NCI-H1092 (cell line): Measurements from ENCODE around the gene PIGK.

ENCODE experiments used
- DNase-seq: peaks from one replicate; lab custom pipeline; 2025; lab: John Stamatoyannopoulos, UW

Gene PIGK

DNA sequence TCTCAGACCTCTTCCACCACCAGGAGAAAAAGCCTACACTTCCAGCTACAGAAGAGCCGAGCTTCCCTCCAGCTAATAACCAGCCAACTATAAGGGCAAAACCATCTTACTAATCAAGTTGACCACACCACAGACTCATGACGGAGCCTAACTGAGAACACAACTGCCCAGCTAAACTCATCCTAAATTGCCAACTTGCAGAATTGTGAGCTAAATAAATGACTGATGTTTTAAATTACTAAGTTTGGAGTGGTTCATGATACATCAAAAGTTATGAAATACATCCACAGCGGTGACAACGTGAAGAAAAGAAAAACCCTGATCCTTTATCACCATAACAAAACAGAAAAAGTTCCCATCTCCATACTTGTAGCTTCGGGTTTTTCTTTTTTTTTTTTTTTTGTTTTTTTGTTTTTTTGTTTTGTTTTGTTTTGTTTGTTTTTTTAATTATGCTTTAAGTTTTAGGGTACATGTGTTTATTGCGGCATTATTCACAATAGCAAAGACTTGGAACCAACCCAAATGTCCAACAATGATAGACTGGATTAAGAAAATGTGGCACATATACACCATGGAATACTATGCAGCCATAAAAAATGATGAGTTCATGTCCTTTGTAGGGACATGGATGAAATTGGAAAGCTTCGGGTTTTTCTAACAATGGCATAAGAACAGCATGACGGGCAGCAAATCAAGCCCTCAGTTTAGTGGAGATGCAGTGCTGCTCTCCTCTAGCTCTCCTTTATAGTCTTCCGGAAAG, 122.6 kb downstream of the PIGK start:
- no peak for DNase-seq

DNA sequence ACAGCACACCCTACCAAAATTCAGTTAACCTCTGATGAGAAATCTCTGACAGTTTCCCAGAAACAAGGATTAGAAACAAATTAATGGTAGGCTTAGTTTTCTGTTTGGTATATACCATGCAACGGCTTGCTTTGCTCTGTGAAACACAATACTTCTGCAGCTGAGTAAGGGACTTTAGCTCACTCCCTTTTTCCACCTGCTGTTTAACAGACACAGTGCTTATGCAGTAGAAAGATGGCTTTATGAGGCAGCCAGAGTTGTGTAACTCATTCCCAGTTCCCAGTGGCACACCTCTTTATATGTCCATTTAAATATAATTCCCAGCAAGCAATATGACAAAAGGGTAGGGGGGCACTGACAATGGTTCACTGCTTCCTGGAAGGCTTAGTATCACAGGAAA, 124.0 kb downstream of the PIGK start:
- DNase-seq, result peak; percentile 2

DNA sequence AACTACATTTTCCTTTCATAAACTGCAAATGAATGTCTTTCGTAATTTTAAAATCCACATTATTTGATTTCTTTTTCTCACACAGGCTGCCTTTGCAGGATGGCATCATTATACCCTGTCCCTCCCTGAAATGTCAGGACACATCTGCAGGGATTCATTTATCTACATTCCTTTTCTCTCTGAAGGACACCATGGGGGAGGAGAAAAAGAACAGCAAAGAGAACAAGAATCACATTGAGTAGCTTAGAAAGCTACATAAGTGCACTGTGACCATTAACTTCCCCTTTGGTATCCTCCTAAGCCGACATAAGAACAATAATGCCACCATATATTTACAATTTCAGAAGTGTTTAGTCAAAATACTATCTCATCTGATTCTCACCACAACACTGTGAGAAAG, 129.5 kb downstream of the PIGK start:
- no peak for DNase-seq

DNA sequence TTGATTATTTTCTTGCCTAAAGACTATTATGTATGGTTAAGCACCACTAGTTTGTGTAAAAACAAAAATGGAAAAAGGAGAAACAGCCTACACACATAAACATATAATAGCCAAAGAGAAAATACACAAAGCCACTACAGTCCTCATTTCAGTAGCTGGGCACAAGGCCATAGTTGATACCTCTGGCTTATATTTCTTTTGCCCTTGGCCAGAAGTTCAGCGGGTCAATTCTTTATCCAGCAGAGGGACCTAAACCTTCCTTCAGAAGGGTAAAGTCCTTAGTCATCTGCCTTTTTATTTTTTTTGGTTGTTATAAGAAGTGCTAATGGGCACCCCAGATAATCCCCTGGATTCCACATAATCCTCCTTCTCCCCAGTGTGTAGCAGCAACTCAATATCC, 134.1 kb downstream of the PIGK start:
- DNase-seq, result no peak

DNA sequence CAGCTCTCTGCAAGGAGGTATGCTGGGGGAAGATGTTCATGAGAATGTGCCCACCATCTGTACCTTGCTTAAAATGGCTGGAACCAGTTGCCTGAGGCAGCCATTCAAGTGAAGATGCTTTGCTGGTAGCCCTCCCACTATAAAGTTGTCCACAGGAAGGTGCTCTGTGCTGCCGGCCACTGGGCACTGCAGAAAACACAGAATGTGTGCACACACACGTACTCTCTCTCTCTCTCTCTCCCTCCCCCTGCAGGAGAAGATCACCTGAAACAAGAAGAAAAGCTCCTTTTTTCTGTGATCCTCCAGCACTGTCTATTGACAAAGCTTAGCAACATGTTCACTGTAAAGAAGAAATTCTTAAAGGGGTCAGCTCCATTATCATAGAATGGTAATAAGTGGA, 134.8 kb downstream of the PIGK start:
- DNase-seq, result no peak

DNA sequence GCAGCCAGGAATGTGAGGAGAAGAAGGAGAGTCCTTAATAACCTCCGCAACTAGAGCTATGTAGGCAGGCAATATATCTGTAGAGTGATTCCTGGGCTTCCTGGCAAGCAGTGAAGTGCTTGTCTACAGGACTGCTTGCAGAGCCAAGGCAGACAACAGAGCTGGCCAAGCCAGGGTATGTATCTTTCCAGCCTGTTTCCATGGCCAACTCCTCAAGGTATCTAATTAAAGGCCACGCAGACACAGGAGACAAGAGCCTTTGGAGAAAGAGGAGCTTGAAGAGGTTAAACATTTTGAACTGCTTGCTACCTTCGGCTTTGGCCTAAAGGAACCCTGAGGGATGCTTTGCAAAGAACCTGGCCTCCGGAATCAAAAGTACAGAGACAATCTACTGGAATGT, 137.4 kb downstream of the PIGK start:
- DNase-seq, result no peak

DNA sequence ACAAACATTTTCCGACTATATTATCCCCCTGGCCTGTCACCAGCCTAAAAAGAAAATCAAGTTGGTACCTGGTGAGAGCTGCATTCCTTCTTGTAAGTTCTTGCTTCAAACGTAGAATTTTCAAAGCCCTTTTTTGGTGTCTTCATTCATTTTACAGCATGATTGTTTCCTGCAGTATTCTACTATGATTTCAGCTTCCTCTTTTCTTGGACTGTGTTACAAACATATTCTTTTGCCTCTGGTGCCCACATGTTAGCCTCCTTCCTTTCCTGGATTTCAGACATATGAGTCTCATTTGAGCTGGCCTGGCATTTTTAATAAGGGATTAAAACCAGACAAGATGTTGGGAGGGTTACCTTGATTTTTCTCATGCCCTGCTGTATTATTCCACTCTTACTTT, 142.5 kb downstream of the PIGK start:
- no peak for DNase-seq

DNA sequence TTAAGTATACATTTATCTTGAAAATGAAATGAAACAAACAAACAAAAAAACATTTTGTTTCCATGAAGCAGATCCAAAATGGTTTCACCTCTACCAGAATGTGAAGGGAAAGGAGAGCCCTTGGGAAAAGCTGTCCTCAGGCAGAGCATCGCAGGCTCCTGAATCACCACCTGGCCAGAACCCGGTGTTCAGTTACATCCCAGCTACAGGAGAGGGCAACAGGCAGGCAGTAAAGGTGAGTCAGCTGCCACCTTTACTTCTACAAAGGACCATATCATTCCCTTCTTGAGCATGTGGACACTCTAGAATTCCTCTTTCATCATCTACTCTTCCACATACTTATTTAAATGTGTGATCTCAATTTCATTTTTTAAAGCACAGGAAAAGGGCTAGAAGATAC, 151.2 kb downstream of the PIGK start:
- DNase-seq, result peak; percentile 18

DNA sequence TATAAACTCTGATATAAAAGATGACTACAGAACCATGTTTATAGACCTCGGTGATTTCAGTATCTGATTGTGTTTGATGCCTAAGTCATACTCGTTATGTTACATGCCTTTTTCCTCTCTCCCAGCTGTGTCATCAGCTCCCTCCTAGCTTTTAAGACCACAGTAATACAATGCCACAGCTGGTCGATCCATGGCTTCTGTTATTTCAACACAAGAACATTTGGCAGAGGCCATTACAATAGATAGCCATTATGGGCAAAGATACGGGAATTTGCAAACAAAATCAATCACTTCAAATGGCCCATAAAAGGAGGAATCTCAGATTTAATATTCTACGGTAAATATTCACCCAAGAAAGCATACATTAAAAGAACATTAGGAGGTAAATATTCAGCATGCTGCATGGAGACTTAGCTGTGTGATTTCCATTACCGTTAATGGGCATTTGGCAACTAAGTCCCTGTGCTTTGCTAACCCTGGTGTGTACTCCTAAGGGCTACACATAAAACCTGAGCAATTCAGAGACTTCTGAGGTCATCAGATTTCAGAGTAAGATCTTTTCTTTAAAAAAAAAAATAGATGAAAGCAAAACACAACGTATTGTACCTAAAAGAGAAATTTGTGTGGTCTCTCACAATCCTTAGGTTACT, 153.4 kb downstream of the PIGK start:
- peak; percentile 84 for DNase-seq

DNA sequence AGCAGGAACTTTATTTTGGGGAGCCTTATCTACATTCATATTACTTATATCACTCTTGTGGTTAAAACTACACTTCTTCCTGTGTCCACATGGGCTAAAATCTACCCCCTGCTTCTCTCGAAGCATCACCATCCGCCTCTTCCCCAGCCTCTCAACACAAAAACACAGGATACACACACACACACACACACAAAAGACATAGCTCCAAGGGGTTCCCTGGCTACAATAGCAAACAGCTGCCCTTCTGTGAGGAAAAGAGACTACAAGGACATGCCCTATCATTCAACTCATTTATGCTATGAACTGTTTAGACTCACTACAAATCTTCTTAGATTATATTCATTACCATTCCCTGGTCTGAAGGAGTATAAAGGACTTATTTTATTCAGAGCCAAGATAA, 155.0 kb downstream of the PIGK start:
- no peak for DNase-seq

DNA sequence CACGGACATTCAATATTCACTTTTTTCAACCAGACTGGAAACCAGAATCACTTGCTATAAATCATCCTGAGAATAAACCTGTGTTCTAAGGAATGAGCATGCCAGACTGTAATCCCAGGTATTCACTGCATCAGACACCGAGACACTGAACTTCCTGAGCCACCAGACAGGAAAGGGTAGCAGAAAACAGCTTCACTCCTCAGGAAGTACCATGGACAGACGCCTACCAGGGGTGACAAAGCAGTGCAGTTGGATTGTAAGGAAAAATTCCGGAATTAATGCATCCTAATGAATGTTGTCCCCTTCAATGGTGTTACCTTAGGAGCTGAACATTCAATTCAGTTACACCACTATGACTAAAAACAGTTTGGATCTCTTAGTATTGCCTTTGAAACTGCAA, 156.1 kb downstream of the PIGK start:
- DNase-seq, result no peak

DNA sequence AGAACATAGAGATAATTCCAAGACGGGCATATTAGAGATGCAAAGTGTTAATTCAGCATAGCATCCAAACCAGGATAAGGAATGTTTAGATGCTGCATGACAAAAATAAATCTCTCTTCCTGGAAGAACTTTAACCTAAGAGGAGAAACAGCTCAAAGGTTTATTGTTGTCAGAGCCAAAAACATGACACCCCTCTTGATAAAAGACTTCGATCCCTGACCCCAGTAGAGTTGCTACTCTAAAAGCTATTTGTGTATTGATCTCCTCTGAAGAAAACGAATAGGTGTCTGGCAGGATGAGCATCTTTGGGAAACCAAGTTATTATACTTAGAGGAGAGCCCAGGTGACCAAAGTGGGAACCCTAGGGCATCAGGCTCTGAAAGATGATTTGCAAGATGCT, 158.1 kb downstream of the PIGK start:
- DNase-seq, result no peak

DNA sequence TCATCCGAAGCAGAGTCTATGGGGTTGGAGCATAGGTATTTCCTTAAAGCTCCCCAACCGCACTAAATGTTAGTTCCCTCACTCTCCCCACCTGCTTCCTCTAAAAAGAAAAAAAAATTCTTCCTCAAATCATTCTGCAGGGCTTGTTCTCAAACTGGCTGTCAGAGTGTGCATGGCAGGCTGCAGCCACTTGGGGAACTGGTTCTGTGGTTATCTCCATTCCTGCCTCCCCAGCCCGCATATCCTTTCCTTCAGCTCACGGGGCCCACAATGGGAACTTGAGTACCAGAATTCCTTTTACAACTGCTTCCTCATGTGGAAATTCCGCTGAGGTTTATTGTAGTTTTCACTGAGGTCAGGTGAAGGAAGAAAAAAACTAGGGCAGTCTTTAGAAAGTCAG, 159.2 kb downstream of the PIGK start:
- DNase-seq, result no peak

DNA sequence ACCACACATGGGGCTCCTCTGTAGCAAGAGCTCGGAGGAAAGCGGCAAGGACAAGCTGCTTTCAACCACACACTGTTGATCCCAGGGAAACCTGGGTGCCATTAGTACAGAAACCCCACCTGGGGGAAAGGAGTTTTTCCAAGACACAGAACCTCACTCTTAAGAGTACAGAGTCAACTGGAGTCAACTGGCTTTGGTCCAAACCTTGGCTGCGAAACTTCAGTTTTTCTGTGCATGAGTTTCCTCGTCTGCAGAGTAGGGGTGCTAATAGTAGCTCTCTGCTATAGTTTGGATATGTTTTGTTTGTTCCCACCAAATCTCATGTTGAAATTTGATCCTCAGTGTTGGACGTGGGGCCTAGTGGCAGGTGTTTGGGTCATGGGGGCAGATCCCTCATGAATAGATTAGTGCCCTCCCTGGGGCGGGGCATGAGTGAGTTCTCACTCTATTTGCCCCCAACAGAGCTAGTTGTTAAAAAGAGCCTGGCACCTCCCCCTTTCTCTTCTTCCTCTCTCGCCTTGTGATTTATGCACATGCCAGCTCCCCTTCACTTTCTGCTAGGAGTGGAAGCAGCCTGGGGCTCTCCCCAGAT, 161.1 kb downstream of the PIGK start:
- no peak for DNase-seq

DNA sequence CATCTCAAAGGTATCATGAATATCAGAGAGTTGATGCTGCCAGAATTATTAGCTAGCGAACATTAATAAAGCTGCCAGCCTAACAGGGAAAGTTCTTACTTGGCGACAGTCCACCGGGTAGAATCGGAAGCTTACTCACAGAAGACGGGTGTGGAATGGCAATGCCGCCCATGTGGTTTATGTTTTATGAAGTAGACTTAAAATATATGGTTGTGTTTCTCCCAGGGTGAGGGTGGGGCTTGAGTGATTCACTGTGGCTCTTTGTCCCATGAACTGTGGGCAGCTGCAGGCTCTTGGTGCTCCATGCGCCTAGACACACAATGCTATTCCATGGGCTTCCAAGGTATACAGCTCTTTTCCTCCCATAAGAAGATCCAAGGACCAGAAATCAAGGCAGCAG, 162.7 kb downstream of the PIGK start:
- no peak for DNase-seq

DNA sequence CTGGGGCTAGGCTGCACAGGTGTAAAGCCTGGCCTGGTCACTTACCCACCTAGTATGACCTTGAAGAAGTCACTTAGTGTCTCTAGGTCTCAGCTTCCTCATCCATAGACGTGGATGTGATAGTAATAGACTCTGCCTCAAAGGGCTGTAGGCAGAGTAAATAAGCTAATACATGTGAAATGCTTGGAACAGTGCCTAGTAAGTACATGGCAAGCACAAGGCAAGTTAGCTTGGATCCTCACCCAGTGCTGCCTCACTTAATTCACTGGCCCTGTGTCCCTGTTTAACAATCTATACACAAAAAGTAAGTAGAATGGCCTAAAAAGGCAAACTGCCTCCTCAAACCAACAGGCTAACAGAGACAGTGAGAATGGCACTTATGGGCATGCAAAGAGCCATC, 167.8 kb downstream of the PIGK start:
- no peak for DNase-seq

DNA sequence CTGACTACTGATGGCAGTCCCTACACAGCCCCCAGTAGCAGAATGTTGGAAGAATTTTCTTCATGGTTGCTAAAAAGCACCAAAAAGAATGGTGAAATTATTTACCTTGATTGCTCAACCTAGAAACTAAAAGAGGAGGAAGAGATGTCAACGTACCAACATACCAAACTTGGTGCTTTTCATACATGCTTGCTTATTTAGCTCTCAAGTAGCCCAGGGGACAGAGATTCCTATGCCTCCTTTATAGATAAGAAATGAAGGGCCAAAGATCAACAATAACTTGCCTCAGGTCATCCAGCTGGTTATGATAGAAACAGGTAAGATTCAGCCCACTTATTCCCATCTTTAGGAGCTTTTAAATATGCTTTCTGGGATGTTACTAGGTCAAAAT, 170.6 kb downstream of the PIGK start:
- DNase-seq, result no peak

DNA sequence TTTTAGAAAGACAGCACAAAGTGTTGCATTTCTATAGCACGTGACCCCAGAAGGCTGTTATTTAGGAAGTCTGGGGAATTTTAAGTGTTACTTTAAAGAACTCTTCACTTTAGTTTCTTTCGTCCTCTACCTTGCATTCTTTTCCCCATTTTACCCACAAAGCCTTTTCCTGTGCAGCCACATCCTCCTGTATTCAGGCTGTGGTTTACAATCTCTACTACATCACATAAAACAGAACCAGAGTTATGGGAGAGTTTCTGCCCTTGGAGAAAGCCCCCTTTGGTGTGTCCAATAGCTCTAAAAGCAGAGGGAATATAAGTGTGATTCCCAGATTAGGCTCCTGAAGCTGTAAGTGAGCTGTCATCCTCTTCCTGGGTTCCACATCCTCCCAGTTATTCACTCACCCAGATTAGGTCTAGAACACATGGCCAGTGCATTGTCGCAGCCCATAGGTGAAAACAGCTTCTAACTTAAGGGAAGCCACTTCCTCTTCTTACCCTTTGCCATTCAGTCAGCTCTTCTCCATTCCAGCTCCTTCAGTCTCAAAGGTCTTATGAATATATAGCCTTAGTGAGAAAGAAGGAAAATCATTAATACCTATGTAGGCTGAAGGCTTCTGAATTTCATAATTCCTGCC, 171.1 kb downstream of the PIGK start:
- no peak for DNase-seq

DNA sequence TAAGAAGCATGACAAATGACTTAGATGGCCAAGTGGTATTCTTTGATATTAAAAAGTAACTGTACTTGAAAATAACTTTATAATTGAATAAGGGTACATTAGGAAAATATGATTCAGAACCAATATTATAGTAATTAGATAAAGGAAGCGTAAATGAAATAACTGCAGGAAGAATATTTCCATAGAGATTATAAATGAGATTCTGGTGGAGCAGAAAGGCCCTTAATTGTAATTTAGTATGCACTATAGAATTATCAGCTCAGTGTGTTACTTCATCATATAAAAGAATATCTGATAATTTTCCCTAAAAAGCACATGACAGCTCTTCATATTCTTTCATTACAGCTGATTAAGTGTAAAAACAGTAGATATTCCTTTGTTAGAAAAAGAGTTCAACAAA, 171.7 kb downstream of the PIGK start:
- no peak for DNase-seq

DNA sequence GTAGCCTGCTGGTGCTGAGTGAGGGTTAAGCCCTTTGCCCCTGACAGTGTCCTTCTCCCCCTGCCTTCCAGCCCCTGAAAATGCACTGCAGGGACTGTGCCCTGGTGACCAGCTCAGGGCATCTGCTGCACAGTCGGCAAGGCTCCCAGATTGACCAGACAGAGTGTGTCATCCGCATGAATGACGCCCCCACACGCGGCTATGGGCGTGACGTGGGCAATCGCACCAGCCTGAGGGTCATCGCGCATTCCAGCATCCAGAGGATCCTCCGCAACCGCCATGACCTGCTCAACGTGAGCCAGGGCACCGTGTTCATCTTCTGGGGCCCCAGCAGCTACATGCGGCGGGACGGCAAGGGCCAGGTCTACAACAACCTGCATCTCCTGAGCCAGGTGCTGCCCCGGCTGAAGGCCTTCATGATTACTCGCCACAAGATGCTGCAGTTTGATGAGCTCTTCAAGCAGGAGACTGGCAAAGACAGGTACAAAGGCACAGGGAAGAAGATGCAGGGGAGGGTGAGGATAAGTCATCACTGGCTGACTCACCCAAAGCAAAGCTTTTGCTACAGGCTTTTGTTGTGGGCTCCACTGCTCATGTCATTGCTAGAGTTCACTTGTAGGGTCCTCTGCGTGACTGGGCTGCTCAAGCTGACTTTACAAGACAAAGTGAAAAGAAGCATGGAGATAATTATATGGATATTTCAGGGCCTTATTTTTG, 174.9 kb downstream of the PIGK start:
- no peak for DNase-seq

DNA sequence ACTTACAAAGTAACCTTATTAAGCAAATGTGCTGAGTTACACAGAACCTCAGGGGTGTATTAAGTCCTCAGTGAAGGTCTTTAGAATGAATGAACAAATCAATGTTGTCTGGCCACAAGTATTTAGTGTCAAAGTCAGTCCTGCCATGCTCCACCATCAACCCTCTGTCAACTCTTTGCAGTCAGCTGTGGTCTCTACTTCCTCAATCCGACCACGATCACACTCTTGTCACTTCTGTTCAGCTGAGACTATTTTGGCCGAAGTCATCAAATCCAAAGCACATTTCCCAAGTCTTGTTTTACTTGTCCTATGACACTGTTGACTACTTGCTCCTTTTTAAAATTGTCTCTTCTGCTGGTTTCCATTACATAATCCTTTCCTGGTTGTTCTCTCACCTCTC, 178.4 kb downstream of the PIGK start:
- no peak for DNase-seq

DNA sequence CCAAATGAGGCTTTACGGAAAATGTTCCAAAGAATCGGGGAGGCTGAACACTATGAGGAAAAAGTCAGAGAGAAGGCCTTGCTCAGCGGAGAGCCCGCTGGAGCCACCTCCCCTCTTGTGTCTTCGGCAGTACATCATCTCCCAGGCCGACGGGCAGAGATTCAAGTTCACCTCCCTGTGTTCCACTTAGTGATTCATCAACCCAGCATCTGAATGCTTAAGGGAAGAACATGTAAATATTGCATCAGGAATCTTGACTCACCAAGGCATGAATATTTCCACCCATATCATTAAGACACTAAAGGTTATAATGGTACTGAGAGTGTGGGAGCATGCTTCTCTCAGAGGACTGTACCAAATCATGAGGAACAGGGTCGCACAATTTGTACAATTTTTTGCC, 179.5 kb downstream of the PIGK start:
- no peak for DNase-seq

DNA sequence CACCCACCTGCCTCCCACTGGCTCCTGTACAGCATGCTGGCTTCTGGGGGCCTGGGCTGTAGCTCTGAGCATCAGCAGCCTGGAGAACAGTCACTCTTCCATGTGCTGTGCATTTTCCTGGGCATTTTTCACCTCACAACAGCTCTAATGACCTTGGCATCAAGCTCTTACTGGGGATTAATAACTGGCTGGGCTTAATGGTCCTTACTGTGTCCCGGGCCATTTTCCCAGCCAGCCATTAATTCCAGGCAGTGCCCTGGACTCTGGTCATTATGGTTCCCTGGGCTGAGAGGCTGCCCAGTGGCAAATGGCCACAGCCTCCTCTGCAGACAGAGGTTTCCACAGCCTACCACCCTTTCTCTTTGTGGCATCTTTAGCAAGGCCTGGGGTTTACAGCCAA, 180.1 kb downstream of the PIGK start:
- DNase-seq, result no peak
